GM18505 (cell line): ENCODE results near the gene MRPL39.

Source experiments
- ATAC-seq: cut with Tn5 transposase; IDR thresholded peaks from one replicate; pipeline ENCODE4 v1.9.1; 2021; ENCODE audit not compliant: unreplicated experiment
- POLR2A ChIP-seq: IDR thresholded peaks from 4 replicates; pipeline ENCODE4 v1.6.1; 2011; ENCODE audit warnings: borderline replicate concordance; ENCODE audit not compliant: insufficient read depth, insufficient read length; ENCODE audit errors: extremely low read depth

The MRPL39 gene

GRCh38 chr21:25584833-25585676 lies 22.2 kb downstream of the MRPL39 start:
- no peak for ATAC-seq

DNA sequence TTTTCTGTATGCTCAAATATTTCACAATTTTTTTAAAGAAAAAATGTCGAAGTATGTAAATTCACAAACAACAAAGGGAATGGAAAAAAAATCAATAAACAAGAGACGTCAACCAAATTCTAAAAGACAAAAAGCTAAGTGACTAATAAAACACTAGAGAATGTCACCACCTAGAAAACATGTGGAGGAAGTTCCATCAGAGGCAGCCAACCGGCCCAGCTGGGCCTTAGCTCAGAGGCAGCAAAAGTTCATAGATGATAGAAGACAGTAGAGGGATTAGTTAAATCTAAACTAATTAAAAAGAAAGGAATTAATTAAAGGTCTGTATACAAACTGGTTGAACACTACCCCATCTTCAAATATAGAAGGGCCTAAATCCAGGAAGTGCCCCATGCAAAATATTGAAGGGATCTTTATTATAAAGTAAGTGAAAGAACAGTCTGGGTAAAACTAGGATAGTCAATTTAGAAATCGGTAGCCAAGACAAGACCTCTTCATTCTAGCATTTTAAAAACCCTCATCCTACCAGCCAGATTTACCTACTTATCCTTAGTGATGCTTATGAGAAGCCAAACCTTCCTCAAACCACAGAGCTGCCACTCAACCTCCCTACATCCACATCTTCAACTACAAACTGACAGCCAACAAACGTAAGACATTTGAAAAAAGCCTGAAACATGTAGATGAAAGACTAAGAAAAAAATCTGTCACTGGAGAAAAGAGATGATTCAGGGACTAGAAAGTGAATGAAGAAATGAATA lies 23.7 kb downstream of the MRPL39 start:
- peak; percentile 37 for TF ChIP-seq POLR2A
- no peak for ATAC-seq

More at GRCh38 chr21:25584833-25585676, 22.2 kb downstream of the MRPL39 start:
- peak; percentile 53 for TF ChIP-seq POLR2A

DNA sequence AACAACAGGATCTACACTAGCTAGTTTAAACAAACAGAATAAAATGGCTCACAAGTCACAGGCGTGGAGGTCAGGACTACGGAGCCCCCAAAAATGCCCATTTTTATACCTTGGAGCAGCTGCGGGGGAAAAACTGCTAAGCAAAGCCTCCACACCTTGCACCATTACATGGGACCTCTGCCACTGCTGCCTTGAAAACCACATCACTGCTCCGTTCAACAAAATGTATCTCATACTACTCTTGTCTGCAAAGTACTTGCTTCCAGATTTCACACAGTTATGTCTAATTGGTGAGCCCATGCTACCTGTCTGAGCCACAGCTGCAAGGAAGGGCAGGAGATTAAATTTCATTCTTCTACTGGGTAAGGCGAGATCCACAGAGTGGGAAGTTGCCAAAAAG lies 24.4 kb downstream of the MRPL39 start:
- TF ChIP-seq POLR2A: peak; percentile 75
- no peak for ATAC-seq

- ATAC-seq: no peak
- TF ChIP-seq POLR2A: peak; percentile 41
Measured at GRCh38 chr21:25582164-25582790, 25.0 kb downstream of the MRPL39 start.

- ATAC-seq: no peak
- TF ChIP-seq POLR2A: no peak
Measured at GRCh38 chr21:25581582-25581981, 25.7 kb downstream of the MRPL39 start.

DNA sequence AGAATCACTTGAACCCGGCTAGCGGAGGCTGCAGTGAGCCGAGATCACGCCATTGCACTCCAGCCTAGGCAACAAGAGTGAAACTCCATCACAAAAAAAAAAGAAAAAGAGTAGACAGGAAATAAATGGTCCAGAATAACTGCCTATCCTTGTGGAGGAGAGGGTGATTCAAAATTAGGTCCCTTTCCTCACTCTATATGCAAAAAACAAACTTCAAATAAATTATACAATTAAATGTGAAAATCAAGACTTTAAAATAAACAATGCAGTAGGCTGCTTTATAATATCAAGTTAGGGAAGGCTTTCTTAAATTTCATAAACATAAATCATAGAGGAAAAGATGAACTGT lies 26.4 kb downstream of the MRPL39 start:
- no peak for ATAC-seq
- no peak for TF ChIP-seq POLR2A

- no peak for TF ChIP-seq POLR2A
- no peak for ATAC-seq
Measured at GRCh38 chr21:25579226-25580013, 27.9 kb downstream of the MRPL39 start.

DNA sequence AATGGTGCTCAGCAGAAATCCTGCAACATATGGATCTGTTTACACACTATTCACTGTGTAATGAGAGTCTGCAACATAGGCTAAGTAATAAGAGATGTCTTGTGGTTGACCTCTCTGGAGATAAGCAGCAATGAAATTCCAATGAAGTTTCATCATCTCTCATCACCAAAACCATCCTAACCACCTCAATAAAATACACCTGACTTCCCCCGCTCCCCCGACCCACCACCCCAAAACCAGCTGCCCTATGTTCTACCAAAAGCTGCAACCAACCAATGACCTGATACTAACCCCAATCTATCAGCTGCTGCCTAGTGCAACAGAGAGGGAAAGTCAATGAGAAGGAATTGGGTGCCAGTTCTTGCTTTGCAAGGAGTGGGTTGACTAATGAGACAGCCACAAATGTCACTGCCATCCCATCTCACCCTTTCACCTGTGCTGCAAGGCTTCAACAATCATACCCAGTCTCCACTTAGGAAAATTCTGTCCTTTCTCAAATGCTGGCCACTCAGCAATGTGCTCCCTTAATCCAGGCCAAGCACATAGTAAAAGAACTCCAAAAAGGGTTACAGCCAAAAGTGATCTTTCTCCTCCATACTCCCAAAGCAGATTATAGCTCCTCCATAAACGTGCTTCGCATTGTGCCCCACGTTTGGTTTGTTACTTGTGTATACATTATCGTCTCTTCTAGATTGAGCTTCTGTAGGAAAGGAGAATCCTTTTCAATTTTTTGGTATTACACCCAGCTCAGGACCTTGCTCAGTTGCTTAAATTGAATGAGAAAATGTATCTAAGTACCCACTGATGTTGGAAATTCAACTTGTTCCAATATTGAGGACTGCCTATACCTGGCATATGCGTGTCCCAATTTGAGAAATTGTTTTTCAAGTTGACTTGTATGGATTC lies 29.0 kb downstream of the MRPL39 start:
- ATAC-seq: peak; percentile 28
- TF ChIP-seq POLR2A: peak; percentile 97

DNA sequence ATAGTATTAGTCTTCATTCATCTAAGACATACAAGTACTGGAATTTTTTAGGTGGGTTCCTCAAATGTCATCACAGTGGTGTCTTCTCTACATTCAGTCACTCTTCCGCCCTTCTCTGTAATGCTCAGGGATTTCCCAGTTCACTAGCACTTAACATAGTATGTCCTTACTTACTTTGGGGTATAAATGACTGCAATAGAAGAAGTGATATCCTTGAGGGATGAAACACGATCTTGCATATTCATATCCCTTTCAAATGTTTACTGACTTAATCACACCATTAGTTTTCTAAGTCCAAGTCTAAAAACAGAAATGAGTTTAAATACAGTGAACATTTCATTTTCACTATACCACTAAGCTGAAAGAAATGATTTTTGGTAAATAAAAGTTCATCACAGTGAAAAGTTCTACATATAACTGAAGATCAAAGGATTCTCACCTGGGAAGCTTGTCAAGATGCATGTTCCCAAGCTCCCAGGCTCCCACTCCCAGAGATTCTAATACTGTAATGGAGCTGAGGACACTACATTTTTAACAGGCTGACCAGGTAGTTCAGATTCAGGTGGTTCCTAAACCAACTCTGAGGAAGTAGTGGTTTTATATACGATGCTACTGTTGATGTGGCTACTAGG lies 29.7 kb downstream of the MRPL39 start:
- peak; percentile 13 for ATAC-seq
- TF ChIP-seq POLR2A: no peak

DNA sequence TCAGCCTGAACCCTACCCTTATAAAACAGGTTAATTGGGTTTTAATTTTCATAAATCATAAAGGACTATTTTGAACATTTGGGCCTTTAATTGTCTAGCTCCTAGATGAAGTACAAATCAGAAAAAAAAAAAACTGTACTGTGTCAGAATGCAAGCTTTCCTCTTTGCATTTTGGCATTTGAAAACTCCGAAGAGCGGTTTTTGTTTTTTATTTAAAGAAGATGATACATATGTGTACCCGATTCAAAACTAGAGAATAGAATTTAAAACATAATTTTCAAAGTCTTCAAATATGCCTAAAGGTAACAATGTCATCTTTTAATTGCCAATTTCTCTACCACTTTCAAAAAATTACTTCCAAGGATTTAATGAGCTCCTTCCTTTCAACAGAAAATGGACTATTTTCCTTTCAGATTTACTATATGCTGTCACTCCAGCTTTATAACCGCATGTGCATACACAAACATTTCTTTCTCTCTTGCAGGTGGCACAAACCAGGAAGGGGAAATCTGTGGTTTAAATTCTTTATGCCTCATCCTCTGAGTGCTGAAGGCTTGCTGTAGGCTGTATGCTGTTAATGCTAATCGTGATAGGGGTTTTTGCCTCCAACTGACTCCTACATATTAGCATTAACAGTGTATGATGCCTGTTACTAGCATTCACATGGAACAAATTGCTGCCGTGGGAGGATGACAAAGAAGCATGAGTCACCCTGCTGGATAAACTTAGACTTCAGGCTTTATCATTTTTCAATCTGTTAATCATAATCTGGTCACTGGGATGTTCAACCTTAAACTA lies 33.7 kb downstream of the MRPL39 start:
- peak; percentile 67 for TF ChIP-seq POLR2A
- ATAC-seq: peak; percentile 15

DNA sequence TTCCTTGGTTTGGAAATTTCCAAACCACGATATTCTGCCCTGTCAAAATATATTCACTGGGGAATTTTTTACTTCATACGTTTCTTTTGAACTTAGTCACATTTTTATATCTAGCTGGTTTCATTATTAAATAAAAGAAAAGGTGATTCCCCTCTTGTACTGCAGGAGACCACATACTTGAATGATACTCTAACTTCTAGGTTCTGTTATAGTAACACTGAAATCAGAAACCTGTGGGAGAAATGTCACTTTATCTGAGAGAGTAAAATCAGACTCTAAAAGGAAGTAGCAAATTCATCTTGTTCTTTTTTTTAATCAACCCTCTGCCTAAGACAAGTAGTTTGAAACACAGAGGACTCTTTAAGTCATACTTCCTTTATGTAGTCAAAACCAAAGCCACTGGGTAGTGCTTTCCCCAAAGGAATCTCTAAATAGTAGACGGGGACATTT lies 34.4 kb downstream of the MRPL39 start:
- no peak for TF ChIP-seq POLR2A
- ATAC-seq: peak; percentile 30
